HEK293 (cell line): Measurements from ENCODE around the gene SINHCAF.
A peak's percentile ranks its signal among the peaks of the same experiment; 100 is the strongest.

Experiments
- OVOL3 ChIP-seq: fragments of 450-650 bp; formaldehyde crosslinking; IDR thresholded peaks from 2 replicates; pipeline ENCODE4 v1.5.1; 2016; ENCODE audit warnings: missing biosample characterization, missing genetic modification characterization
- SCRT2 ChIP-seq: fragments of 450-650 bp; formaldehyde crosslinking; IDR thresholded peaks from 2 replicates; pipeline ENCODE4 v1.5.1; 2016; ENCODE audit warnings: missing biosample characterization, missing genetic modification characterization
- SP2 ChIP-seq: fragments of 450-650 bp; formaldehyde crosslinking; IDR thresholded peaks from 2 replicates; pipeline ENCODE4 v1.5.1; 2016; ENCODE audit warnings: missing biosample characterization, missing genetic modification characterization
- SP7 ChIP-seq: fragments of 450-650 bp; formaldehyde crosslinking; IDR thresholded peaks from 2 replicates; pipeline ENCODE4 v1.5.1; 2016; ENCODE audit warnings: missing biosample characterization, missing genetic modification characterization
- ZBTB20 ChIP-seq: fragments of 450-650 bp; formaldehyde crosslinking; IDR thresholded peaks from 2 replicates; pipeline ENCODE4 v1.5.1; 2016; ENCODE audit warnings: missing biosample characterization, missing genetic modification characterization
- ZBTB8A ChIP-seq: fragments of 450-650 bp; formaldehyde crosslinking; IDR thresholded peaks from 2 replicates; pipeline ENCODE4 v1.5.1; 2016; ENCODE audit warnings: missing biosample characterization, missing genetic modification characterization
- ZFP37 ChIP-seq: fragments of 450-650 bp; formaldehyde crosslinking; IDR thresholded peaks from 2 replicates; pipeline ENCODE4 v1.5.1; 2016; ENCODE audit warnings: missing biosample characterization, missing genetic modification characterization
- ZFP41 ChIP-seq: fragments of 450-650 bp; formaldehyde crosslinking; IDR thresholded peaks from 2 replicates; pipeline ENCODE4 v1.5.1; 2016; ENCODE audit warnings: missing biosample characterization, missing genetic modification characterization, borderline replicate concordance
- ZNF175 ChIP-seq: fragments of 450-650 bp; formaldehyde crosslinking; IDR thresholded peaks from 2 replicates; pipeline ENCODE4 v1.5.1; 2016; ENCODE audit warnings: missing biosample characterization, missing genetic modification characterization
- ZNF274 ChIP-seq, 2 experiments: fragments of 200-500 bp in 1 of 2; fragments of 450-650 bp in 1 of 2; sonication (Bioruptor generic) in 1 of 2; formaldehyde crosslinking in 1 of 2; IDR thresholded peaks; 2 replicates each; pipeline versions ENCODE4 v1.5.1 to v1.6.1; 2014 to 2016; ENCODE audit warnings: borderline replicate concordance in 1 of 2, inconsistent platforms in 1 of 2, low read length in 1 of 2, missing biosample characterization in 1 of 2, missing genetic modification characterization in 1 of 2
- ZNF362 ChIP-seq: fragments of 450-650 bp; formaldehyde crosslinking; IDR thresholded peaks from 2 replicates; pipeline ENCODE4 v1.5.1; 2016; ENCODE audit warnings: missing biosample characterization, missing genetic modification characterization
- ZNF404 ChIP-seq: fragments of 450-650 bp; formaldehyde crosslinking; IDR thresholded peaks from 2 replicates; pipeline ENCODE4 v1.5.1; 2017; ENCODE audit warnings: missing biosample characterization, missing genetic modification characterization
- ZNF48 ChIP-seq: fragments of 450-650 bp; formaldehyde crosslinking; IDR thresholded peaks from 2 replicates; pipeline ENCODE4 v1.5.1; 2016; ENCODE audit warnings: missing biosample characterization, missing genetic modification characterization
- ZNF558 ChIP-seq: fragments of 450-650 bp; formaldehyde crosslinking; IDR thresholded peaks from 2 replicates; pipeline ENCODE4 v1.5.1; 2016; ENCODE audit warnings: missing biosample characterization, missing genetic modification characterization
- ZNF626 ChIP-seq: fragments of 450-650 bp; sonication (Bioruptor Pico); formaldehyde crosslinking; IDR thresholded peaks from 2 replicates; pipeline ENCODE4 v1.5.1; 2018; ENCODE audit warnings: missing biosample characterization, missing genetic modification characterization, inconsistent platforms
- ZNF645 ChIP-seq: fragments of 450-650 bp; formaldehyde crosslinking; IDR thresholded peaks from 2 replicates; pipeline ENCODE4; 2016; ENCODE audit warnings: missing biosample characterization, missing genetic modification characterization
- ZNF830 ChIP-seq: fragments of 450-650 bp; IDR thresholded peaks from 2 replicates; pipeline ENCODE4 v1.5.0; 2018; ENCODE audit warnings: missing biosample characterization, missing genetic modification characterization, low read depth, mild to moderate bottlenecking, moderate library complexity
- ZNF837 ChIP-seq: fragments of 450-650 bp; formaldehyde crosslinking; IDR thresholded peaks from 2 replicates; pipeline ENCODE4 v1.5.1; 2016; ENCODE audit warnings: missing biosample characterization, missing genetic modification characterization
- ZXDB ChIP-seq: fragments of 450-650 bp; formaldehyde crosslinking; IDR thresholded peaks from 2 replicates; pipeline ENCODE4 v1.5.1; 2016; ENCODE audit warnings: missing biosample characterization, missing genetic modification characterization
- TF ChIP-seq, protein P1 (sequence below): fragments of 450-650 bp; formaldehyde crosslinking; conservative IDR thresholded peaks from 2 replicates; pipeline ENCODE4 v1.5.1; 2016; ENCODE audit warnings: low read depth, missing biosample characterization, missing genetic modification characterization
- TF ChIP-seq, protein P2 (sequence below): fragments of 450-650 bp; formaldehyde crosslinking; IDR thresholded peaks from 2 replicates; pipeline ENCODE4 v1.5.1; 2017; ENCODE audit warnings: missing biosample characterization, missing genetic modification characterization
- TF ChIP-seq, protein P3 (sequence below): fragments of 450-650 bp; formaldehyde crosslinking; IDR thresholded peaks from 2 replicates; pipeline ENCODE4 v1.5.1; 2016; ENCODE audit warnings: missing biosample characterization, missing genetic modification characterization, borderline replicate concordance
- TF ChIP-seq, protein P4 (sequence below): fragments of 450-650 bp; formaldehyde crosslinking; IDR thresholded peaks from 2 replicates; pipeline ENCODE4 v1.5.1; 2017; ENCODE audit warnings: missing biosample characterization, missing genetic modification characterization
- TF ChIP-seq, protein P5 (sequence below): fragments of 450-650 bp; formaldehyde crosslinking; IDR thresholded peaks from 2 replicates; pipeline ENCODE4 v1.5.1; 2016; ENCODE audit warnings: missing biosample characterization, missing genetic modification characterization

The SINHCAF gene

DNA sequence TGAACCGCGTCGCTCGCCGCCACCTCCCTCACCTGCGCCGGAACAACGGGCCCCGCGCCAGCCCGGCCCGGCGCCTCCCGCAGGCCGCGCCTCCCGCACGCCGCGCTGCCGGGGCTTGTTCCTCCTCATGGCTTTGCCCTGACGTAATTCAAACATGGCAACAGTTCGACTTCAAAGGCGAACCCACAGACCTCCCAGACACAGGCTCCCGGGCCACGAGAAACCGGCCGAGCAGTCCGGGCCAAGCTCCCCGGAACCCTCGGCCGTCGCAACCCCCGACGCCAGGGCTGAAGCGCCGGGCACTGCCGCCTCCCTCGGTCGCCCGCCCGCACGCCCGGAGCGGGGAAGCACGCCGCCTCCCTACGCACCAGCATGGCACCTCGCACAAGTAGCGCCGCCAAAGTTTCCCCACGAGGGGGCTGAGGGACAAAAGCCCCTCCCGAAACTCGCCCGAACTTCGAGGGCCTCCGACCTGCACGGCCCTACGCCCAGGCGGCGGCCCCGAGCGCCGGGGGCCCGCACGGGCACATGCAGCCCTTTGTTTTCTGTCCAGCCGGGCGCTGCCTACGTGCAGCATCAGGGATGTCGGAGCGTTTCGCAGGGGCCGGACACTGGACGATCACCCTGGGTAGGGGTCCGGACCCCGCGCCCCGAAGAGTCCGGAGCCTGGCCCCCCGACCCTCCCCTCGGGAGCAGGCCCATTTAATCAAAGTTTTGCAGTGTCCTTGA, 1.7 kb downstream of the SINHCAF start (continued):
- TF ChIP-seq, protein P1, sequence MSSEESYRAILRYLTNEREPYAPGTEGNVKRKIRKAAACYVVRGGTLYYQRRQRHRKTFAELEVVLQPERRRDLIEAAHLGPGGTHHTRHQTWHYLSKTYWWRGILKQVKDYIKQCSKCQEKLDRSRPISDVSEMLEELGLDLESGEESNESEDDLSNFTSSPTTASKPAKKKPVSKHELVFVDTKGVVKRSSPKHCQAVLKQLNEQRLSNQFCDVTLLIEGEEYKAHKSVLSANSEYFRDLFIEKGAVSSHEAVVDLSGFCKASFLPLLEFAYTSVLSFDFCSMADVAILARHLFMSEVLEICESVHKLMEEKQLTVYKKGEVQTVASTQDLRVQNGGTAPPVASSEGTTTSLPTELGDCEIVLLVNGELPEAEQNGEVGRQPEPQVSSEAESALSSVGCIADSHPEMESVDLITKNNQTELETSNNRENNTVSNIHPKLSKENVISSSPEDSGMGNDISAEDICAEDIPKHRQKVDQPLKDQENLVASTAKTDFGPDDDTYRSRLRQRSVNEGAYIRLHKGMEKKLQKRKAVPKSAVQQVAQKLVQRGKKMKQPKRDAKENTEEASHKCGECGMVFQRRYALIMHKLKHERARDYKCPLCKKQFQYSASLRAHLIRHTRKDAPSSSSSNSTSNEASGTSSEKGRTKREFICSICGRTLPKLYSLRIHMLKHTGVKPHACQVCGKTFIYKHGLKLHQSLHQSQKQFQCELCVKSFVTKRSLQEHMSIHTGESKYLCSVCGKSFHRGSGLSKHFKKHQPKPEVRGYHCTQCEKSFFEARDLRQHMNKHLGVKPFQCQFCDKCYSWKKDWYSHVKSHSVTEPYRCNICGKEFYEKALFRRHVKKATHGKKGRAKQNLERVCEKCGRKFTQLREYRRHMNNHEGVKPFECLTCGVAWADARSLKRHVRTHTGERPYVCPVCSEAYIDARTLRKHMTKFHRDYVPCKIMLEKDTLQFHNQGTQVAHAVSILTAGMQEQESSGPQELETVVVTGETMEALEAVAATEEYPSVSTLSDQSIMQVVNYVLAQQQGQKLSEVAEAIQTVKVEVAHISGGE (tag by site-specific recombination): 0 out of 2 replicates have a peak, but pooled peaks have one; percentile 3
- TF ChIP-seq ZFP41: no peak
- no peak for TF ChIP-seq ZNF362
- peak; percentile 67 for TF ChIP-seq ZXDB (tag by site-specific recombination)
- no peak for TF ChIP-seq OVOL3 (tag by site-specific recombination)
- TF ChIP-seq ZNF645: no peak
- peak; percentile 19; the same call in 1 of the 2 replicates for TF ChIP-seq ZFP37 (tag by site-specific recombination)
- peak; percentile 99 for TF ChIP-seq ZBTB8A
- TF ChIP-seq ZNF274 (IDR thresholded peaks at IDR 0.05; ENCODE audit: low read length): no peak
- no peak for TF ChIP-seq ZNF274 (tag by site-specific recombination; IDR thresholded peaks at IDR 0.05; ENCODE audit: borderline replicate concordance)
- TF ChIP-seq, protein P2, sequence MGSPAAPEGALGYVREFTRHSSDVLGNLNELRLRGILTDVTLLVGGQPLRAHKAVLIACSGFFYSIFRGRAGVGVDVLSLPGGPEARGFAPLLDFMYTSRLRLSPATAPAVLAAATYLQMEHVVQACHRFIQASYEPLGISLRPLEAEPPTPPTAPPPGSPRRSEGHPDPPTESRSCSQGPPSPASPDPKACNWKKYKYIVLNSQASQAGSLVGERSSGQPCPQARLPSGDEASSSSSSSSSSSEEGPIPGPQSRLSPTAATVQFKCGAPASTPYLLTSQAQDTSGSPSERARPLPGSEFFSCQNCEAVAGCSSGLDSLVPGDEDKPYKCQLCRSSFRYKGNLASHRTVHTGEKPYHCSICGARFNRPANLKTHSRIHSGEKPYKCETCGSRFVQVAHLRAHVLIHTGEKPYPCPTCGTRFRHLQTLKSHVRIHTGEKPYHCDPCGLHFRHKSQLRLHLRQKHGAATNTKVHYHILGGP (tag by site-specific recombination): no peak
- no peak; the same call in 1 of the 2 replicates for TF ChIP-seq ZNF626 (tag by site-specific recombination)
- no peak for TF ChIP-seq ZNF830 (tag by site-specific recombination)
- no peak for TF ChIP-seq ZNF175 (tag by site-specific recombination)
- TF ChIP-seq, protein P3, sequence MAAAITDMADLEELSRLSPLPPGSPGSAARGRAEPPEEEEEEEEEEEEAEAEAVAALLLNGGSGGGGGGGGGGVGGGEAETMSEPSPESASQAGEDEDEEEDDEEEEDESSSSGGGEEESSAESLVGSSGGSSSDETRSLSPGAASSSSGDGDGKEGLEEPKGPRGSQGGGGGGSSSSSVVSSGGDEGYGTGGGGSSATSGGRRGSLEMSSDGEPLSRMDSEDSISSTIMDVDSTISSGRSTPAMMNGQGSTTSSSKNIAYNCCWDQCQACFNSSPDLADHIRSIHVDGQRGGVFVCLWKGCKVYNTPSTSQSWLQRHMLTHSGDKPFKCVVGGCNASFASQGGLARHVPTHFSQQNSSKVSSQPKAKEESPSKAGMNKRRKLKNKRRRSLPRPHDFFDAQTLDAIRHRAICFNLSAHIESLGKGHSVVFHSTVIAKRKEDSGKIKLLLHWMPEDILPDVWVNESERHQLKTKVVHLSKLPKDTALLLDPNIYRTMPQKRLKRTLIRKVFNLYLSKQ (tag by site-specific recombination): no peak
- no peak for TF ChIP-seq ZNF48 (tag by site-specific recombination)
- TF ChIP-seq, protein P4, sequence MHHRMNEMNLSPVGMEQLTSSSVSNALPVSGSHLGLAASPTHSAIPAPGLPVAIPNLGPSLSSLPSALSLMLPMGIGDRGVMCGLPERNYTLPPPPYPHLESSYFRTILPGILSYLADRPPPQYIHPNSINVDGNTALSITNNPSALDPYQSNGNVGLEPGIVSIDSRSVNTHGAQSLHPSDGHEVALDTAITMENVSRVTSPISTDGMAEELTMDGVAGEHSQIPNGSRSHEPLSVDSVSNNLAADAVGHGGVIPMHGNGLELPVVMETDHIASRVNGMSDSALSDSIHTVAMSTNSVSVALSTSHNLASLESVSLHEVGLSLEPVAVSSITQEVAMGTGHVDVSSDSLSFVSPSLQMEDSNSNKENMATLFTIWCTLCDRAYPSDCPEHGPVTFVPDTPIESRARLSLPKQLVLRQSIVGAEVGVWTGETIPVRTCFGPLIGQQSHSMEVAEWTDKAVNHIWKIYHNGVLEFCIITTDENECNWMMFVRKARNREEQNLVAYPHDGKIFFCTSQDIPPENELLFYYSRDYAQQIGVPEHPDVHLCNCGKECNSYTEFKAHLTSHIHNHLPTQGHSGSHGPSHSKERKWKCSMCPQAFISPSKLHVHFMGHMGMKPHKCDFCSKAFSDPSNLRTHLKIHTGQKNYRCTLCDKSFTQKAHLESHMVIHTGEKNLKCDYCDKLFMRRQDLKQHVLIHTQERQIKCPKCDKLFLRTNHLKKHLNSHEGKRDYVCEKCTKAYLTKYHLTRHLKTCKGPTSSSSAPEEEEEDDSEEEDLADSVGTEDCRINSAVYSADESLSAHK (tag by site-specific recombination): peak; percentile 73
- TF ChIP-seq ZNF404 (tag by site-specific recombination): no peak
- TF ChIP-seq ZBTB20 (tag by site-specific recombination): peak; percentile 91
- peak; percentile 88 for TF ChIP-seq SCRT2 (tag by site-specific recombination)
- no peak; the same call in 1 of the 2 replicates for TF ChIP-seq SP2 (tag by site-specific recombination)
- peak; percentile 14 for TF ChIP-seq SP7
- TF ChIP-seq ZNF837: peak; percentile 58; the same call in 1 of the 2 replicates
- TF ChIP-seq, protein P5, sequence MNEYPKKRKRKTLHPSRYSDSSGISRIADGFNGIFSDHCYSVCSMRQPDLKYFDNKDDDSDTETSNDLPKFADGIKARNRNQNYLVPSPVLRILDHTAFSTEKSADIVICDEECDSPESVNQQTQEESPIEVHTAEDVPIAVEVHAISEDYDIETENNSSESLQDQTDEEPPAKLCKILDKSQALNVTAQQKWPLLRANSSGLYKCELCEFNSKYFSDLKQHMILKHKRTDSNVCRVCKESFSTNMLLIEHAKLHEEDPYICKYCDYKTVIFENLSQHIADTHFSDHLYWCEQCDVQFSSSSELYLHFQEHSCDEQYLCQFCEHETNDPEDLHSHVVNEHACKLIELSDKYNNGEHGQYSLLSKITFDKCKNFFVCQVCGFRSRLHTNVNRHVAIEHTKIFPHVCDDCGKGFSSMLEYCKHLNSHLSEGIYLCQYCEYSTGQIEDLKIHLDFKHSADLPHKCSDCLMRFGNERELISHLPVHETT (tag by site-specific recombination): no peak
- no peak for TF ChIP-seq ZNF558 (tag by site-specific recombination)
